IPS-NIHi11 (cell line): ENCODE data around the gene KHDC4.
A peak's percentile ranks its signal among the peaks of the same experiment; 100 is the strongest.

ENCODE experiments used
- DNase-seq: peaks from one replicate; pipeline ENCODE4 v3.0.0; 2012; ENCODE audit warnings: mixed read lengths, low spot score

The KHDC4 gene

DNA sequence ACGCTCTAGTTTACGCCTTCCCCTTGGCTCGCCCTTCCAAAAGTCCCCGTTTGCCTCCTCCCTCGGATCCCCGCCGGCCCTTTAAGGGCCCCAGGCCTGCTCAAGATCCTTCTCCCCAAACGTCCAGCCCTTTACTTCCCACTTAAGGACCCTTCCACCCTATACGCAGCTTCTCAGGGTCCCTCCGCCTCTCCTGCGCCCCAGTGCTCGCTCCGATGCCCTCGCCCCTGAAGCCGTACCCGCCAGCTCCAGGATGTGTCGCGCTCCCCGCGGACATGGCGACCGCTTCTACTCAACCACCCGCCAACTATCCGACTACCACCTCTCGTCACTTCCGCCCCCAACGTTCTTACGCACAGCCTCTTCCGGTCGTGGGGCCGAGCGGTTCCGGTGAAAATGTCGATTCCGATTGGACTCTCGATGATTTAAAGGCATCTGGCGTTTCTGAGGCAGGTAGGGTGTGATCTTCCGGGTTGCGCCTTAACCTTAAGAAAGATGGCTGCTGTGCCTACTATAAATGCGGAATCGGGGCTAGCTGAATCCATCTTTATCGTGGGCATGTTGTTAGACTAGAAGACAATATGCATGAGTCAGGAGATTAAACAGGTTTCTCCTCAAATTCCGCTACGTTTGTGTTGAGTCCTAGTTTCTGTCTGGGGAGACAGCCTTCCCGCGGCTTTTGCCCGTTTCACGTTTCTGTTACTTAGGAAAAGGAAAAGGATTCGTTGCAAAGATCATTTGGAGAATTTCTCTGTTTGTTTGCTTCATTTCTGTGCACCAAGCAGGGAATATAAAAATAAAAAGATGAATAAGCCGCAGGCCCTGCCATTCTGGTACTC, at the start of gene KHDC4:
KHDC4 (minus strand) TSS at position 317 of the 839 bp plus-strand sequence; CDS start at position 277, 40 bp downstream.
- peak; percentile 93 for DNase-seq

DNA sequence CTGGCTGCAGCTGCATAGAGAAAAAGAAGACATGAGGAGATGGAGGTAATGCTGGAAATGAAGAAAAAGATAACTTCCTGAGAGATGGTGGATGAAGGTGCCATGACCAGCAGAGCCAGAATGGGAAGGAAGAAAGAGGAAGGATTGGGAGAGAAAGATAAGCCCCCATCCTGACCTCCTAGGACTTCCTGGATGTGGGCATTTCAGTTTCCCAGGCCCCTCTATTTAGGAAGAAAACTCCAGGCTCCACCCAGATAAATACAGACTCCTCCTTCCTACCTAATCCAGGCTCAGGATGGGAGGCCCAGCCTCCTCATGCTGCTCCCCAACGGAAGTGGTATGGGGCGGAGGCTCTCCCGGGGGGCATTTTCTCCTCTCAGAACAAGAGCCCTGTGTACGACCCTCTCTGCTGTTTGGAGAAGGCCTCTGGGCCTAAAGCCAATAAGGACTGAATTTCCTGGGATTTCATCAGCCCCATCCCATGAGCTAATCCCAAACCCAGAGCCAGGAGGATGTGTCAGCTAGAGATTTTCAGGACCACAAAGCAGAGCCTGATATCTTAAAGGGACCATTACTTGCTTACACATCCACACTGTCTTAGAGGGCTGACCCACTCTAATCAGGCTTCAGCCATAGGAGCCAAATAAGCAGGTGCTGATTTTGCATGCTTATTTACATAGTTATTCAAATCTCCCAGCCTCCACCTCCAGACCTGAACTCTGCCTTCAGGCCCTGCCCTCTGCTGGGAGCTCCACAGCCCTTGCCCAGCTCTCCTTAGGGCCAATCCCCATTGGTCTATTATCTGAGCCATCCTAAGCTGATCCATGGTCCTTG, 49.2 kb upstream of the KHDC4 start:
- DNase-seq: no peak

DNA sequence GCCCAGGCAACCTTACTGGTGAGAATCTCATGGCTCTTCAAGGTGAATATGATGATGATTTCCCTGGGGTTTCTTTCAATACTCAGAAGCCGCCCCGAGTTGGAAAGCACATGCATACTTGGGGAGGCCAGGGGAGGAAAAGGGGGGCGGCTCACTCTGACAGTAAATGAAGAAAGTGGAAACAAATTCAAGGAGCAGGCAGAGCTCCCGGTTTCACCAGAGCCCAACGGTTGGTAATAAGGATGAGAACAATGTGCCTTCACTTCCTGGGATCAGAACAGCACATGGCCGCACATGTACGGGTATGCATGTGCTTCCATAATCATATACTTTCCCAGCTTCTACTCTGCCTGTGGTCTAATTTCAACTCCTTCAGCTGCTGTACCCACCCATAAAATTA, 47.9 kb upstream of the KHDC4 start:
- DNase-seq: no peak

DNA sequence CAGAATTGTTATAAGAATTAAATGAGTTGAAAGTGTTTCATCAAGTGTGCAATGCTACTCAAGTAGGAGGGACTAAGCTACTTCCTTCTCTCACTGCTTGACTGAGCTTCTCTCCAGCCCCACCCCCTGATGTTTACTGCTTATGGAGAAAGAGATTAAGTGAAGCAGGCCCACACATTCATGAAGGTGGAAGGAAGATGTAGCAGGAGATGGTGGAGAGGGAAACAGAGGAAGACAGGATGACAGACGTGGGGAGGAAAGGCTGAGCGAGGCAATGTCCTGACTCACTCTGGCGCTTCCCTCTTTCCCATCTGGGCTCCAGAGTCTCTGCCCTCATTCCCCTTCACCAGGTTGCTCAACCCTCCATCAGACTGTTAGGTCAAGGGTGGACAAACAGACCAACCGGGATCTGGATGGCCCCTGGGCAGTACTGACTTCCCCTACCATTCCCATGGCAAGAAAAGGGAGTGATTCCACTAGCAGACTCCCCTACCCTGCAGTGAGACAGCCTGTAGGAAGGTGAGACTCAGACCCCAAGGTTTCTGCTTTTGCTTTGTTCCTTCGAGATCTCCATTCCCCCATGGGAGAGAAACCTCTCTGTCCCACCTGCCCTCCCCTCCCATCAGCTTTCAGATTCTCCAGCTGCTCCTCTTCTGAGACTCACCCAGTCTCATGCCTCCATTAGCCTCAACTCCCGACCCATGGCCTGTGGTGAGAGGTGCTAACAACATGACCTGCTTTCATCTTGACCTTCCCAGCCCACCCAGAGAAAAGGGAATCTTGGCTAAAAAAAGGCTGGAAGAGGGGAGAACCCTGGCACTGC, 47.3 kb upstream of the KHDC4 start:
- DNase-seq: no peak

DNA sequence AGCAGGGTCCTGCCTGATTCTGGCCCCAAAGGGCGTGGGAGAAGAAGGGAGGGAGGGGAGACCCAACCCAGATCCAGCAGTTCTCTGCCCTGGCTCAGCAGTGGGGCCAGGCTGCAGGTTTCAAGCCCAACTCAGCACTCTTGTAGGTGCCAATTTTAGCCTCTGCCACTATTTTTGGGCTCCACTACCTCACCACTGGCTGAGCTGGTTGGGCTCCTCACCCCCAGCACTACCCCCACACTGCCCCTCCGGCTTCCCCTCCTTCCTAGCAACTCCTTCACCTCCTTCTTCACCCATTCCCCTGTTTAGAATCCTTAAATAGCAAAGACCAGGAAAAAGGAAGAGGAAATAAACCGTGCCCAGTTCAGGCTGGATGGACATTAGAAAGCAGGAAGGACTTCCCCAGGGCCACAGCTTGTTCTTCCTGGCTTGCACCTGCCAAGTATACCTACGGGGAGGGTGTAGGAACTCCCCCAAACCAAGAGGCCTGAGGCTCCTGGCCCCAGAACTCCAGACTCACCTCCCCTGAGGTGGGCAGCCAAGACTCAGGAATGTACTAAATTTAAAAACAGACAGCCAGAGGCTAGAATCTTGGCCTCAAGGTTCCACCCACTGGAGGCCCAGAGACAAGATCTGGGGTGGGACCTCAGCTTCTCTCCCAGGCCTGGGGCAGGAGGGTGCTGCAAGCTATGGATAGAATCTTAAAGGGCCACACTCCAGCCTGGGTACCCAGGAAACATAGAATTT, 45.6 kb upstream of the KHDC4 start:
- no peak for DNase-seq

DNA sequence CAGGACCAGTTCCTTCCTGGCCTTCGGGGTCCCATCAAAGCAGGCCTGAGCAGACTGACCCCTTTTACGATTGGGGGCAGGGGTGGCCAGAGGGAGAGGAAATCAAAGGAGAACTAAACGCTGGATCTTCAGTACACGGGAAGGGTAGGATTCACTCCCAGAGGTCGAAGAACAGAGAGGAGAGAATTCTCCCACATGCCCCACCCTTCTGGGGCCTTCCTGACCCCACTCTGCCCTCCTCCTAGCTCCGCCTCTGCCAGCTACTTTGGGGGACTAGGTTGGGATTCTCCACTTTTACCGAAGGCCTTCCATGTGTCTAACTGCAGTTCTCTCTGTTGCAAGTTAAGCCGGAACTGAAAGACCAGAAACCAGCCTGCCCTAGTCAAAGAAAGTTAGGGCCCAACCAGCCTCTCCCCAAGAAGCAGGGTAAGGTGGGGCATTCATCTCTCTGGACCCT, 44.8 kb upstream of the KHDC4 start:
- DNase-seq: no peak

DNA sequence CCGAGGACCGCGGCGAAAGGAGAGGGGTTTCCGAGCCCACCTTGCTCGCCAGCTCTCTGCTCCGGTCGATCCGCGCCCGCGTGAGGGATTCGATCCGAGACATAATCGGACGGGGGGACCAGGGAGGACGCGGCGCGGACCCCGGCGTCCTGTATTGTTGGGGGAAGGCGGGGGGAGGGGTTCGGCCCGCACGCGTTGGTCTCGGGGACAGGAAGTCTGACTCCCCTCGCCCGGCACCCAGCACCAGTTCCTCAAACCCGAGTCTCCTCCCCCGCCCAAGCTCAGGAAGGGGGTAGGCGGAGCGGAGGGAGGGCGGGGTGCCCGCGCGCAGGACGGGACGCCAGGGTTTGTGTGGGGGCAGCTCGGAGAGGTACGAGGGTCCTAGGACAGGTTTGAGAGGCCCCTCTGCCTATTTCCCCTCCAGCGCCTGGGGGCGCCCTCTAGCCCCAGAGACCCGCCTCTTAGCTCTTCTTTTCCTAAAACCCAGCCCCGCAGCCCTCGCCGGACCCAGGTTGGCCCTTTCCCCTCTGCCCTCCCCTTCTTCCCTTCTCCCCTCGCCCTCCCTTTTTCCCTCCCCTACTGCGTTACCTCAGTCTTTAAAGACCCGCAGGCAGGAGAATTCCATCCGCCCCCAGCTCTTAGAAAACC, 44.2 kb upstream of the KHDC4 start, which contains the start of gene ARHGEF2:
ARHGEF2 (minus strand) TSS at position 223 of the 648 bp plus-strand sequence; CDS start at position 103, 120 bp downstream.
- DNase-seq: peak; percentile 89

DNA sequence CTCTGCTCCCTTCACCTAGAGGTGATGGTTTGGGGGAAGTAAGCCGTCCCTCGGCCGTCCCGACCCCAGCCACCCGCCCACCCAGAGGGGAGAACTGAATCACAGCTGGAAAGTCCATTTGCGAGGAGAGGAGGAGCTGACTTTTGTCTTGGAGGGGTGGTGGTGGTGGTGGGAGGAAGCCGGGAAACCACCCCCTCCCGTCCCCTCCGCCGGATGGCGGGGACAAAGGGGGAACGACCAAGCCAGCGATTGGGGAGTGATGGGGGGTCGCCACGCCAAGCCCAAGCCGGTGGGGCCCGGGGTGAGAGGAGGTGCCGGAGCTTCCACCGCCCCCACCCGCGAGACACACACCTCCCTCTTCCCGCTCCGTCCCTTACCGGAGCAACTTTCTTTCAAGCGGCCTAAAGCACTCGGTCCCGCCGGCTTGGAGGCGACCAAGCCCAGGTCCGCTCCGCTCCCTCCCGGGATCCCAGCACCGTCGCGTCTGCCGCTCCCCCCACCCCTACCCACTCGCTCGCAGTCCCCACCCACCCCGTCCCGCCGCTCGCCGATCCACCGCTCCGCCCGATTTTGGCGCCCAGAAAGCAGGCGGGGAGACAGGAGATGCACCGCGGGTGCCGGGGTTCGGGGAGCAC, 43.6 kb upstream of the KHDC4 start:
- DNase-seq: peak; percentile 69

DNA sequence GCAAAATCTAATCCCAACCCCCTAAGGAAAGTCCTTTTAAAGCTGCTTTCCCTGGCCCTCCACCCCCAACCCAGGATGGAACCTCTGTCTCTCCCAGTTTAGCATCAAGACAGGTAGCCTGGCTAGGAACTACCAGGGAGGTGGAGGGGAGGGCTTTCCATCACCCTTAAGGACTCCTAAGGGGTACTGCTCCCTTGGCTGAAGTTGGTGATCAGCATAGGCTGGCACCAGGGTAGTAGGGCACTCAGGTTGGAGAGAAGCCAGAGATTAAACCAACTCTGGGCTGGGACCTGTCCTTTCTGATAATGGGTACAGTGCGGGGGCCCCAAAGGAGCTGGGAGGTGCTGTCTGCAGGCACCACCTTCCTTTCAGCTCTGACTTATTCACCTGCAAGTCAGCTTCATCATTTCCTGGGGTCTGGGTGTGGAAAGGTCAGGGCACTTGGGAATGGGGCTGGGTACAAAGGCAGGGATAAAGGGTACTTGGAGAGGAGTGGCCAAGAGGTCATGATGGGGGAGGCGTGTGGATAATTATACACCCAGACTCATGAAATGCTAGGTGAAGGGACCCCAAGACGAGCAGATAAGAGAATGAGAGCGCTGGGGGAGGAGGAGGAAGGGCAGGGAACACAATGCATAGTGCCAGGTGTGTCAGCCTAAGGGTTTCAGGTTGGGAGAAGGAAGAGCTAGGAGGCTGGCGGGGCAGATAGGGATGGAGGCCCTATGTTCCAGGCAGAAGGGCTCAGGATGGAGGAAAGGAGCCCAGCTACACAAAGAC, 42.9 kb upstream of the KHDC4 start:
- DNase-seq: no peak

DNA sequence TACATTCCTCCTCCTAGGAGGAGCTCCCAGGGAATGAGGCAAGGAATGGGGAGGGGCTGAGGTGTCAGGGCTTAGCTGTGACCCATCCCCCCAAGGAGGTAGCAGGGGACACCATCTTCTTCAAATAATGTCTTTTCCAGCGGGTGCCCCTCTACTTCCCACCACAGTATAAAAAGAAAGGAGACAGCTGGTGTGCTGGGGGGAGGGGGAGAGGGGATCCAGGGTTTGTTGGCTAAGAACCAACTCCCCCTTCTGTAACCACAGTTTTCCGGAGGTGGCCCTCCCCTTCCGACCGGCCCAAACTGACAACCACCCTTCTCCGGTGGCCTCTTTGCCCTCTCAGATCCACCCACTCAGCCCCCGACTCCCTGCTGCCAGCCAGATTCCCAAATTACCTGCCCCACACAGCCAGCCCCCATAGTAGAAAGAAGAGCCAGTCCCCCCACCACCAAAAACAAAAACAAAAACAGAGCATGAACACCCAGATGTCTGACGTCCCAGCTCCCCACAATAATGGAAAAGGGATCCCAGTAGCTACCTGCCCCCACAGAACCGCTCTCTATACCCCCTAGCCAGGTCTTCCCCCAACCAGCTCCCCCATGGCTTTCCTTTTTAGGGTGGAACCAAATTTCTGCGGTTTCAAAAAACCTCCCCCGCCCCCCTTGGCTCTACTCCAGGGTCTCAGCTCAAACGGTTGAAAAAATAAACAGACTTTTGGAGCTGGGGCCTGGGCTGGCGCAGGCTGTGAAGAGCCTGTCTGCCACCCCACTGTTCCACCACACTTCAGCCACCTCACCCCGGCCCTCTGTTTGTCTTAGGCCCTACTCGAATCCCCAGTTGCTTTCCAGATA, 42.1 kb upstream of the KHDC4 start:
- peak; percentile 81 for DNase-seq

DNA sequence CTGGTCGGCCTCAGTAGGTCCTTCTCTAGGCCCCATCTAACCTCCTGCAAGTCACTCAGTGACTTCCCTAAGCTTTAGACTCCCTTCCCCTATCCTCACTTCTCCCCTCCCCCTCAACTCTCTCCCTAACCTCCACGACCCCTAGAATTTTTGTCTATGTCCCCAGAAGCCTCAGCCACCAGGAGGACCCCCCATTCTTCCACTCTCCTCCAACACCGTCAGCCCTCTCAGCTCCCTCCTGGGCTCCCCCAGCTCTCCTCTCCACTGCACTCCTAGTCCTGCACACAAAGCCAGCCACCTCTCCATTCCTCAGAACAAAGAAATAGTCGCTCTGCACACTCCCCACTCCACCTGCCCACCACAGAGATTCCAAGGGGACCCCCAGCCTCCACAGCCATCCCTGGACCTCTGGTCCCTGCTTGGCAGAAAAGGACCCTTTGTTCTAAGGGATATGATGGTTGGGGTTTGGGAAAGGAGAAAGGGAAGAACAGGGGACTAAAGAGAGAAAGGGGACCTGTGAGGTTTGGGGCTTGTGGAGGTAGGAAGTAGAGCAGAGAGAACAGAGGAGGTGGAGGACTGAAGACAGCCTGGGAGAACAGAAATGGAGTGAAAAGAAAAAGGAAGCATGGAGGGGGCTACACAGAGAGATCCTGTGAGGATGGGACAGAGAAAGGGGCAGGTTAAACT, 41.3 kb upstream of the KHDC4 start:
- DNase-seq: no peak

DNA sequence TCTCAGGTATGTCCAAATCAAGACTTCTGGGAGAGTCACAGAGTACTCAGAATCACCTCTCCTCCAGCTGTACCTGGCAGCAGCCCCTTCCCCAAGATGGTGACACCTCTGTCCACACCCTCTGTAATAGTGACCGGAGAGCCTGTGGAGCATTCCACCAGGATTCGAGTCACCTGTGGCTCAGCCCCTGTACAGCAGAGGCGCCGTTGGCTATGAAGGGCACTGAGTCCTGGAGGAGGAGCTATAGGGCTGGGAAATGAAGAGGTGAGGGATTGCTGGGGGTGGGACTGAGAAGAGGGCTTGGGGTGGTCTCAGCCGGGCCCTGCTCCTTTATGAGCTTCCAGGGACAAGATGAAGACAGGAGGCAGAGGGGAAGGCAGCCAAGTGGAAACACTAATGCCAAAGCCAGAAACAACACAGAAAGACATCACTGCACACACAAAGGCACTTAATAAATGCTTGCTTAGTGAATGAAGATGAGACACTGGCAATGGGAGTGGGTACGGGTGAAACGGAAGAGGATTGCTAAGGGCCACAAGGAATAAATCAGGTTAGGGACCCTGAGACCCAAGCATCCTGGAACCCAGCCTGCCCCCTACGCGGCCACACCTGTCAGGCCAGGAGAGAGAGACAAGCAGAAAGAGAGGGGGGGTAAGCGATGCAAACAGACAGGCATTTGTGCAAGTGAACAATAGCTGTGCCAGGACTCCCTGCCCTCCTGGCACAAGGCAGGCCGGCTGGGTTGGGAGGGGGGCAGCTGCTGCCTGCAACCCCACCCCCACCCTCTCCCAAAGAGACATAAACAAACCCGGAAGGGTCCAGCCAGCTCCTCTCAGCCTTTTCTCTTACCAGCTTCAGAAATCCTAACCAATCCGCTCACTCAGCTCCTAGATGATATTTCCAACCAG, 40.2 kb upstream of the KHDC4 start:
- DNase-seq: no peak

DNA sequence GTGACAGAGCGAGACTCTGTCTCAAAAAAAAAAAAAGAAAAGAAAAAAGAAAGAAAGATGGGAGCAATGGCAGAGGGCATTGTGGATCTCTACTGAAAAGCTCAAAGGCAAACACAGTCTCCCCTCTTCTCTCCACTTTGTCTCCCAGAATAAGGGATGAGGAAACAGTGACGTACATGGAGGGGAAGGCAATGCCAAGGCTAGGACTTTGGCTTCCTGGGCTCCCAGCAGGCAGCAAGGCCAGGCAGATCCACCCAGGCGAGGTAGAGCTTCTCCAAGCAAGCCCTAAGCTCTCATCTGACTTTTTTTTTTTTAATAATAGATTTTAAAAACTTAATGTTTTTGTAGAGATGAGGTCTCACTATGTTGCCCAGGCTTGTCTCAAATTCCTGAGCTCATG, 39.5 kb upstream of the KHDC4 start:
- DNase-seq: no peak

DNA sequence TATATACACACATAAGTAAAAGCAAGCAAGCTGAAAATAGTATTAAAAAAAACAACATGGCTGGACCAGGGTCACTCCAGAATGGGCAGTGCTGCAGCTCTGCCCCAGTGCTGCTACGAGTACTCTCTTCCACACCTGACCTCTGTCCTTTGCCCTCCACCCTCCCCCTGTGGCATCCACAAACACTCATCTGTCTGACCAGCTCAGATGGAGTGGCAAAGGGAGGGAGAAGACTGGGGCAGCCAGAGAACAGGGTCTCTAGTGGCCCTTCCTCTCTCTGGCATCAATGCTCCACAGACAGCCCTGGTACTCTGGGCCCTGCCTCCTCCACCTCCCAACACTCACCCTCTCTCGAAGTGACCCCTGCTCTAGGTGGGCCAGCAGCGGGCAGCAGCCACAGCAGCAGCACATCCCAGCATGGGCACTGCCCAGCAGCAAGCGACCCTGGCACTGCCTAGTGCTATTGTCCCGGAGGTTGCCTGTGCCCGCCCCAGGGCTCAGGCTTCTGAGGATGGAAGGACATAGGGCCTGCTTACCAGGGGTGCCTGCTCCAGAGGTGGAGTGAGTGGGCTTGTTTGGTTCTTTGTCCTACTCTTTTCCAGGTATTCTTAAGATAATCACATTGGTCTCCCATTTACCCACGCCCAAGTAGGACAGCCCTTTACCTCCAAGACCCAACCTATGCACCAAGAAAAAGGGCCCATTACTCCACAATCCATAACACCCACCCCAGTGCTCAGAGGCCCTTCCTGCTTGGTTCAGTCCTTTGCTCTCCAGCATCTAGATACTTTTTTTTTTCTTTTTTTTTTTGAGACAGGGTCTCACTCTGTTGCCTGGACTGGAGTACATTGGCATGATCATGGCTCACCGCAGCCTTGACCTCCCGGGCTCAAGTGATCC, 37.9 kb upstream of the KHDC4 start:
- no peak for DNase-seq

DNA sequence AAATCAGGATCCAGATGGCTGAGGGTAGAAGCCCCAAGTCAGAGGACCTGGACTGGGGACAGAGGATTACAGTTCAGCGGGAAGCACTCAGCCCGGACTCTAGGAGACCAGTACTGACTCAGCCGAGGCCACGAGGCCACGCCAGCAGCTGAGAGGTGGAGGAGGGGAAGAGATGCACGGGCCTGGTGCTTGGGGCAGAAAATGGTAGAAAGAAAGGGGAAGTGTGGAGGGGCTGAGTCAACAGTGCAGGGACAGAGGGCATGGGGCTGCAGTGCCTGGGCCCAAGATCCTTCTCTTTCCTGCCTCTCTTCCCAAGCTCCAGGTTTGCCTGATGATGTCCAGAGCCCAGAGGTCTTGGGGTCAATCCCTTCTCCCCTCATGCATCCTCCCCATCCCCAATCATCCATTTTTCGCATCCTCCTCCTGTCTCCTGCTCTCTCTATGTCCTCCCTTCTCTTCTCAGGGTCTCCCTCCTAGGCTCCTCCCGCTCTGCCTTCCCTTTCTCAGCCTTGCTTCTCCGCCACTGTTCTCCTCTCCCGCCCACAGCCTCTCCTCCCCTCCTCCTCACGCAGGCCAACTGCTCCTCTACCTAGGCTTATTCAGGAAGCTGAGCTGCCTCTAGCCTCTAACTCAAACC, 36.4 kb upstream of the KHDC4 start:
- no peak for DNase-seq
